B cell (primary cell): Measurements from ENCODE around the gene ZNF410. TPM values are rescaled to one million over a fixed set of nuclear protein-coding genes. Genes with fewer than 3 reads are reported as not detected.
"Not testable (repeated sequence)": the region's sequence is repeated elsewhere in the genome, so short reads cannot be mapped to it uniquely, and the experiment has no call there.

Experiments used
- ATAC-seq: fragments of 200-7000 bp; cut with Tn5 transposase; one replicate; pipeline ENCODE4 v1.10.0; 2021; ENCODE audit warnings: low read depth, mild to moderate bottlenecking, moderate number of reproducible peaks, moderate library complexity
- CTCF ChIA-PET: fragments of 350-600 bp; sonication (Branson Sonifier 250); formaldehyde crosslinking; loops from one replicate; lab custom pipeline; 2021; ENCODE audit warnings: antibody characterized with exemption, inconsistent platforms; lab: Charles Lee
- POLR2A ChIA-PET: fragments of 350-600 bp; sonication (Branson Sonifier 250); formaldehyde crosslinking; loops from one replicate; lab custom pipeline; 2021; ENCODE audit warnings: antibody characterized with exemption; lab: Charles Lee
- DNase-seq: peaks from one replicate; pipeline ENCODE4 v3.0.0; 2013
- H2AFZ ChIP-seq: 2 replicates; pipeline ENCODE4 v1.6.1; 2012; ENCODE audit warnings: mild to moderate bottlenecking, low read depth, low read length; ENCODE audit not compliant: insufficient read depth, poor library complexity, severe bottlenecking
- H3K27ac ChIP-seq, 2 donors: 1 replicate in 1 of 2; 2 replicates in 1 of 2; pipeline ENCODE4 v1.5.1; 2012 to 2013; ENCODE audit warnings: low read length in 2 of 2, mild to moderate bottlenecking in 2 of 2, moderate library complexity in 1 of 2
- H3K27me3 ChIP-seq, 4 experiments: fragments of 200-600 bp in 1 of 4; sonication (generic) in 1 of 4; replicated peaks in 1 of 4; 1 replicate in 2 of 4; 2 replicates in 2 of 4; pipeline versions ENCODE4 v1.6.1 to v1.7.0; 2013 to 2016; ENCODE audit warnings: low read length in 3 of 4, mild to moderate bottlenecking in 2 of 4, mixed read lengths in 1 of 4, moderate library complexity in 1 of 4; ENCODE audit not compliant: insufficient read depth in 4 of 4, control insufficient read depth in 3 of 4; ENCODE audit errors: control extremely low read depth in 1 of 4
- H3K36me3 ChIP-seq, 2 experiments: replicated peaks in 1 of 2; 1 replicate in 1 of 2; 2 replicates in 1 of 2; pipeline versions ENCODE4 v1.6.1 to v1.7.1; 2013; ENCODE audit warnings: low read length in 1 of 2; ENCODE audit not compliant: insufficient read depth in 2 of 2, control insufficient read depth in 1 of 2; ENCODE audit errors: control extremely low read depth in 1 of 2, extremely low read depth in 1 of 2
- H3K4me1 ChIP-seq, 2 donors: fragments of 200-600 bp in 1 of 2; sonication (generic) in 1 of 2; 1 replicate in 1 of 2; 2 replicates in 1 of 2; pipeline versions ENCODE4 v1.5.1 to v1.6.1; 2013 to 2017; ENCODE audit warnings: low read length in 2 of 2; ENCODE audit not compliant: control insufficient read depth in 2 of 2, insufficient read depth in 2 of 2
- H3K4me2 ChIP-seq: replicated peaks from 2 replicates; pipeline ENCODE3; 2012; ENCODE audit warnings: mild to moderate bottlenecking, low read depth, low read length; ENCODE audit not compliant: poor library complexity, severe bottlenecking
- H3K4me3 ChIP-seq, 5 experiments: fragments of 200-600 bp in 1 of 5; sonication (generic) in 1 of 5; 1 replicate in 3 of 5; 2 replicates in 2 of 5; pipeline versions ENCODE4 v1.5.1 to v1.7.0; 2011 to 2016; ENCODE audit warnings: low read length in 4 of 5, mild to moderate bottlenecking in 4 of 5, low read depth in 2 of 5, control low read depth in 1 of 5, moderate library complexity in 1 of 5; ENCODE audit not compliant: insufficient read depth in 1 of 5; ENCODE audit errors: control extremely low read depth in 1 of 5, extremely low read depth in 1 of 5
- H3K79me2 ChIP-seq: fragments of 200-600 bp; sonication (generic); one replicate; pipeline ENCODE4 v1.6.0; 2016; ENCODE audit warnings: low read length; ENCODE audit not compliant: control insufficient read depth, insufficient read depth
- H3K9ac ChIP-seq: fragments of 200-600 bp; sonication (generic); 2 replicates; pipeline ENCODE4 v1.6.1; 2017; ENCODE audit warnings: mild to moderate bottlenecking, low read length, moderate library complexity
- H3K9me3 ChIP-seq, 3 donors: one replicate each; pipeline versions ENCODE4 v1.6.1 to v1.7.1; 2013; ENCODE audit warnings: low read length in 2 of 3; ENCODE audit not compliant: control insufficient read depth in 2 of 3, insufficient read depth in 1 of 3; ENCODE audit errors: control extremely low read depth in 1 of 3
- H4K20me1 ChIP-seq: 2 replicates; pipeline ENCODE4 v1.6.0; 2012; ENCODE audit warnings: mild to moderate bottlenecking, low read length; ENCODE audit not compliant: insufficient read depth, control insufficient read depth, poor library complexity, severe bottlenecking
- H3K27ac Mint-ChIP-seq: one replicate; pipeline ENCODE4 v1.8.0; 2021; ENCODE audit warnings: mixed read lengths
- H3K27me3 Mint-ChIP-seq: one replicate; pipeline ENCODE4 v1.8.0; 2021; ENCODE audit warnings: mixed read lengths
- H3K4me1 Mint-ChIP-seq: one replicate; pipeline ENCODE4 v1.8.0; 2021; ENCODE audit warnings: mixed read lengths
- H3K4me3 Mint-ChIP-seq: one replicate; pipeline ENCODE4 v1.8.0; 2021; ENCODE audit warnings: mixed read lengths
- H3K9me3 Mint-ChIP-seq: one replicate; pipeline ENCODE4 v1.8.0; 2022; ENCODE audit warnings: mixed read lengths; ENCODE audit not compliant: insufficient read depth
- EZH2 ChIP-seq: IDR thresholded peaks from 2 replicates; pipeline ENCODE4 v1.6.1; 2012; ENCODE audit warnings: borderline replicate concordance, low read depth, mild to moderate bottlenecking, moderate library complexity, low read length; ENCODE audit not compliant: insufficient read depth, poor library complexity, severe bottlenecking
- WGBS: methylation state at CpG from one replicate; pipeline ENCODE4 v1.1.5; 2013; ENCODE audit warnings: missing lambda C conversion rate; ENCODE audit not compliant: insufficient coverage; 5-methylcytosine and 5-hydroxymethylcytosine counted together
- intact Hi-C: fragments of 100-400 bp; cut with micrococcal nuclease; formaldehyde crosslinking; loops from one replicate; pipeline ENCODE4 v1.10.0; 2022
- polyA plus RNA-seq: library from polyadenylated mRNA; depleted of rRNA; stranded (reverse); fragments of >200 nt; gene quantifications from 2 replicates; pipeline ENCODE4 v1.2.3, GENCODE V29; 2012
- total RNA-seq, 2 donors: library from RNA; stranded (reverse); fragments of 120-200 nt in 1 of 2; gene quantifications; 1 replicate in 1 of 2; 2 replicates in 1 of 2; pipeline versions ENCODE4 v1.2.3 to v1.2.4, GENCODE V29; 2013 to 2022
- TF ChIP-seq, protein P1 (sequence below): fragments of 200-600 bp; IDR thresholded peaks from one replicate; pipeline ENCODE4 v1.8.0; 2022; ENCODE audit warnings: antibody characterized with exemption, mild to moderate bottlenecking

The ZNF410 gene
- total and polyA plus RNA-seq, 2 donors (not counting 1 experiment from before 2014, with no cell fraction given): 18.9 to 69.0 TPM

DNA sequence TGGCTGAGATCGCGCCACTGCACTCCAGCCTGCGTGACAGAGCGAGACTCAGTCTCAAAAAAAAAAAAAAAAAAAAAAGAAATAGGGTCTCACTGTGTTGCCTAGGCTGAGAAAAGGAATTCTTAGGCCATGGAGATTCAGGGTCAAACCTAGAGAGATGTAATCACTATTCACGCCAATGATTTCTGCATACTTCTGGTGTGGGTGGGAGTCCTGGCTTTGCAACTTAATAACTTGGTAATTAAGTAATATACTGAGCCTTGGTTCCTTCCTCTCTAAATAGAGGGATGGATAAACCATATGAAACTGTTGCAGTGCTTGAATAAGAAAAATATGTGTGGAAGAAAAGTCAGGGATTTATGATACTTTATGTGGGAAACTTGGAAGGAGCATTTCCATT, 2.7 kb downstream of the ZNF410 start:
- 100% methylated on average over 2 of the region's 5 CpGs for WGBS
- Histone ChIP-seq H3K9me3 (no peaks in the 10 kb centered on the region), H3K36me3 (peaks cover 0 to 13% of the 10 kb centered on the region in 2 experiments), H3K79me2 (peaks cover 54% of the 10 kb centered on the region), H3K27me3 (no peaks in the 10 kb centered on the region), H3K27ac (peak overlapping the region in 1 of 2 donors; percentile 1), H3K9ac (no peak overlapping the region), H3K4me1 (peaks cover 18 to 20% of the 10 kb centered on the region in 2 donors), H4K20me1 (peaks cover 17% of the 10 kb centered on the region), H3K4me3 (no peak overlapping the region), H3K4me2 (no peak overlapping the region), H2AFZ (no peak overlapping the region)
- Mint-ChIP-seq H3K9me3 (no peaks in the 10 kb centered on the region), H3K27ac (no peak overlapping the region), H3K4me3 (no peak overlapping the region), H3K27me3 (no peaks in the 10 kb centered on the region), H3K4me1 (peaks cover 40% of the 10 kb centered on the region)
- ATAC-seq (no peak), DNase-seq (no peak)
- POLR2A ChIA-PET: interaction anchor here (0.7 kb wide), 1 partner anchor 53 kb away, joined by 7 read pairs; no protein-coding TSS in a partner anchor
- intact Hi-C loops: loop anchor here (5.0 kb wide), 2 partner anchors 137 to 397 kb away; partner anchors contain the start of gene RIOX1
- CTCF ChIA-PET: no interaction called here
- TF ChIP-seq, protein P1, sequence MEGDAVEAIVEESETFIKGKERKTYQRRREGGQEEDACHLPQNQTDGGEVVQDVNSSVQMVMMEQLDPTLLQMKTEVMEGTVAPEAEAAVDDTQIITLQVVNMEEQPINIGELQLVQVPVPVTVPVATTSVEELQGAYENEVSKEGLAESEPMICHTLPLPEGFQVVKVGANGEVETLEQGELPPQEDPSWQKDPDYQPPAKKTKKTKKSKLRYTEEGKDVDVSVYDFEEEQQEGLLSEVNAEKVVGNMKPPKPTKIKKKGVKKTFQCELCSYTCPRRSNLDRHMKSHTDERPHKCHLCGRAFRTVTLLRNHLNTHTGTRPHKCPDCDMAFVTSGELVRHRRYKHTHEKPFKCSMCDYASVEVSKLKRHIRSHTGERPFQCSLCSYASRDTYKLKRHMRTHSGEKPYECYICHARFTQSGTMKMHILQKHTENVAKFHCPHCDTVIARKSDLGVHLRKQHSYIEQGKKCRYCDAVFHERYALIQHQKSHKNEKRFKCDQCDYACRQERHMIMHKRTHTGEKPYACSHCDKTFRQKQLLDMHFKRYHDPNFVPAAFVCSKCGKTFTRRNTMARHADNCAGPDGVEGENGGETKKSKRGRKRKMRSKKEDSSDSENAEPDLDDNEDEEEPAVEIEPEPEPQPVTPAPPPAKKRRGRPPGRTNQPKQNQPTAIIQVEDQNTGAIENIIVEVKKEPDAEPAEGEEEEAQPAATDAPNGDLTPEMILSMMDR: no peak
- no peak for TF ChIP-seq EZH2

DNA sequence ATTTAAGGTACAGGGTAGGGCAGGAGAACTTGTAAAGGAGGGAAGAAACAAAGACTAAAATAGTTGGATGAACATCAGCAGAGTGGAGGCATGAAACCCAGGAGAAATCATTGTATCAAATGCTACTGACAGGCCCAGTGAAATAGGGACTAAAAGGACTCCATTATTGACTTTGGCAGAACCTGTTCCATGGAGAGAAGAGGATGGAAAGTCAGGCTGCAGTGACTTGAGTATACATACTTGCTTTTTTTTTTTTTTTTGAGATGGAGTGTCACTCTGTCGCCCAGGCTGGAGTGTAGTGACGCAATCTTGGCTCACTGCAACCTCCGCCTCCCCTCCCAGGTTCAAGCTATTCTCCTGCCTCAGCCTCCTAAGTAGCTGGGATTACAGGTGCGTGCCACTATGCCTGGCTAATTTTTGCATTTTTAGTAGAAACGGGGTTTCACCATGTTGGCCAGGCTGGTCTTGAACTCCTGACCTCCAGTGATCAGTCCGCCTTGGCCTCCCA, 7.6 kb downstream of the ZNF410 start:
- POLR2A ChIA-PET, intact Hi-C loops, H3K27ac ChIP-seq, H3K27me3 Mint-ChIP-seq, H3K27me3 ChIP-seq, H3K9ac ChIP-seq, H3K9me3 ChIP-seq, H3K4me2 ChIP-seq, H3K4me1 Mint-ChIP-seq, H3K9me3 Mint-ChIP-seq, H2AFZ ChIP-seq, ATAC-seq, H3K4me3 ChIP-seq, DNase-seq, H3K4me1 ChIP-seq, H3K27ac Mint-ChIP-seq, H3K4me3 Mint-ChIP-seq: not testable (repeated sequence)
- CTCF ChIA-PET: interaction anchor here (0.7 kb wide), 1 partner anchor 109 kb away, joined by 3 read pairs; no protein-coding TSS in a partner anchor
- 100% methylated on average over 4 of the region's 6 CpGs for WGBS
- peaks cover 23% of the 10 kb centered on the region for H3K79me2 ChIP-seq
- H3K36me3 ChIP-seq: peaks cover 1 to 57% of the 10 kb centered on the region in 2 experiments
- peaks cover 14% of the 10 kb centered on the region for H4K20me1 ChIP-seq
